HepG2 (cell line): ENCODE results near the gene RHOT2. TPM values are rescaled to one million over a fixed set of nuclear protein-coding genes. Genes with fewer than 3 reads are reported as not detected.
A peak's percentile ranks its signal among the peaks of the same experiment; 100 is the strongest.

Experiments used
- BORCS8-MEF2B ChIP-seq: sonication (generic); formaldehyde crosslinking; IDR thresholded peaks from 2 replicates; pipeline ENCODE4 v1.8.0; 2022; ENCODE audit warnings: mild to moderate bottlenecking, missing genetic modification reagents
- CBFB ChIP-seq: sonication (generic); formaldehyde crosslinking; IDR thresholded peaks from 2 replicates; pipeline ENCODE4 v1.4.0; 2020; ENCODE audit warnings: missing genetic modification reagents
- PRMT3 ChIP-seq: sonication (generic); formaldehyde crosslinking; IDR thresholded peaks from 2 replicates; pipeline ENCODE4 v1.8.1; 2022; ENCODE audit warnings: low read depth, mild to moderate bottlenecking, moderate library complexity, missing genetic modification reagents, borderline replicate concordance
- RAD51 ChIP-seq: fragments of 450-650 bp; IDR thresholded peaks from 2 replicates; pipeline ENCODE4 v1.6.1; 2016; ENCODE audit warnings: borderline replicate concordance
- SMAD3 ChIP-seq: sonication (generic); formaldehyde crosslinking; IDR thresholded peaks from 2 replicates; pipeline ENCODE4 v1.4.0; 2020; ENCODE audit warnings: missing genetic modification reagents
- SP2 ChIP-seq: sonication (generic); formaldehyde crosslinking; IDR thresholded peaks from 2 replicates; pipeline ENCODE4 v1.5.1; 2020; ENCODE audit warnings: mild to moderate bottlenecking, missing genetic modification reagents
- SRSF4 ChIP-seq: fragments of 200-400 bp; formaldehyde crosslinking; IDR thresholded peaks from one replicate; pipeline ENCODE4 v1.6.1; 2018; ENCODE audit warnings: mild to moderate bottlenecking, low read depth, low read length, moderate library complexity; ENCODE audit not compliant: poor library complexity, severe bottlenecking
- THAP9 ChIP-seq: sonication (generic); formaldehyde crosslinking; IDR thresholded peaks from 2 replicates; pipeline ENCODE4; 2020; ENCODE audit warnings: missing genetic modification reagents, mild to moderate bottlenecking, borderline replicate concordance
- ZFX ChIP-seq: sonication (generic); formaldehyde crosslinking; IDR thresholded peaks from 2 replicates; pipeline ENCODE4 v1.4.0; 2020; ENCODE audit warnings: mild to moderate bottlenecking, low read depth, missing genetic modification reagents, moderate library complexity
- ZNF367 ChIP-seq: sonication (generic); formaldehyde crosslinking; IDR thresholded peaks from 2 replicates; pipeline ENCODE4 v1.4.0; 2020; ENCODE audit warnings: missing genetic modification reagents, borderline replicate concordance
- ZNF672 ChIP-seq: sonication (generic); formaldehyde crosslinking; IDR thresholded peaks from 2 replicates; pipeline ENCODE4 v1.8.1; 2022; ENCODE audit warnings: missing genetic modification reagents
- polyA plus RNA-seq, 8 experiments: library from polyadenylated mRNA; depleted of rRNA in 3 of 8; stranded (reverse) in 7 of 8; unstranded in 1 of 8; fragments of >200 nt; fragmentation: Illumina TruSeq in 4 of 8; extraction: Trizol in 4 of 8; gene quantifications; 2 replicates each; pipeline versions ENCODE4 v1.2.1 to v1.2.3, GENCODE V29; 2011 to 2016; ENCODE audit warnings: low read depth in 4 of 8, missing spikeins in 1 of 8, mixed read lengths in 1 of 8; ENCODE audit not compliant: insufficient read depth in 1 of 8
- total RNA-seq, 5 experiments: library from RNA; depleted of rRNA; stranded (reverse); fragments of >200 nt; fragmentation: Illumina TruSeq; extraction: Trizol; gene quantifications; 2 replicates each; pipeline ENCODE4 v1.2.3, GENCODE V29; 2016; ENCODE audit warnings: low read depth in 1 of 5
- TF ChIP-seq, protein P1 (sequence below): sonication (generic); formaldehyde crosslinking; IDR thresholded peaks from 2 replicates; pipeline ENCODE4 v1.8.1; 2023; ENCODE audit warnings: mild to moderate bottlenecking, missing genetic modification reagents, borderline replicate concordance
- TF ChIP-seq, protein P2 (sequence below): sonication (generic); formaldehyde crosslinking; IDR thresholded peaks from 2 replicates; pipeline ENCODE4 v1.4.0; 2020; ENCODE audit warnings: missing genetic modification reagents, borderline replicate concordance
- TF ChIP-seq, protein P3 (sequence below): sonication (generic); formaldehyde crosslinking; IDR thresholded peaks from 2 replicates; pipeline ENCODE4 v1.4.0; 2020; ENCODE audit warnings: mild to moderate bottlenecking, missing genetic modification reagents
- TF ChIP-seq, protein P4 (sequence below): sonication (generic); formaldehyde crosslinking; IDR thresholded peaks from 2 replicates; pipeline ENCODE4 v1.5.0; 2020; ENCODE audit warnings: mild to moderate bottlenecking, low read depth, missing genetic modification reagents, borderline replicate concordance

RHOT2 gene
- total and polyA plus RNA-seq, 2 of the 13 experiments (the other 11 are each of a cell fraction or from before 2014, with no cell fraction given) = 63.6 to 76.9 TPM

- TF ChIP-seq, protein P1, sequence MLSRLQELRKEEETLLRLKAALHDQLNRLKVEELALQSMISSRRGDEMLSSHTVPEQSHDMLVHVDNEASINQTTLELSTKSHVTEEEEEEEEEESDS = no peak
- TF ChIP-seq SRSF4 = no peak
- TF ChIP-seq SP2 (CRISPR knock-in tag) = peak; percentile 61
- TF ChIP-seq, protein P2, sequence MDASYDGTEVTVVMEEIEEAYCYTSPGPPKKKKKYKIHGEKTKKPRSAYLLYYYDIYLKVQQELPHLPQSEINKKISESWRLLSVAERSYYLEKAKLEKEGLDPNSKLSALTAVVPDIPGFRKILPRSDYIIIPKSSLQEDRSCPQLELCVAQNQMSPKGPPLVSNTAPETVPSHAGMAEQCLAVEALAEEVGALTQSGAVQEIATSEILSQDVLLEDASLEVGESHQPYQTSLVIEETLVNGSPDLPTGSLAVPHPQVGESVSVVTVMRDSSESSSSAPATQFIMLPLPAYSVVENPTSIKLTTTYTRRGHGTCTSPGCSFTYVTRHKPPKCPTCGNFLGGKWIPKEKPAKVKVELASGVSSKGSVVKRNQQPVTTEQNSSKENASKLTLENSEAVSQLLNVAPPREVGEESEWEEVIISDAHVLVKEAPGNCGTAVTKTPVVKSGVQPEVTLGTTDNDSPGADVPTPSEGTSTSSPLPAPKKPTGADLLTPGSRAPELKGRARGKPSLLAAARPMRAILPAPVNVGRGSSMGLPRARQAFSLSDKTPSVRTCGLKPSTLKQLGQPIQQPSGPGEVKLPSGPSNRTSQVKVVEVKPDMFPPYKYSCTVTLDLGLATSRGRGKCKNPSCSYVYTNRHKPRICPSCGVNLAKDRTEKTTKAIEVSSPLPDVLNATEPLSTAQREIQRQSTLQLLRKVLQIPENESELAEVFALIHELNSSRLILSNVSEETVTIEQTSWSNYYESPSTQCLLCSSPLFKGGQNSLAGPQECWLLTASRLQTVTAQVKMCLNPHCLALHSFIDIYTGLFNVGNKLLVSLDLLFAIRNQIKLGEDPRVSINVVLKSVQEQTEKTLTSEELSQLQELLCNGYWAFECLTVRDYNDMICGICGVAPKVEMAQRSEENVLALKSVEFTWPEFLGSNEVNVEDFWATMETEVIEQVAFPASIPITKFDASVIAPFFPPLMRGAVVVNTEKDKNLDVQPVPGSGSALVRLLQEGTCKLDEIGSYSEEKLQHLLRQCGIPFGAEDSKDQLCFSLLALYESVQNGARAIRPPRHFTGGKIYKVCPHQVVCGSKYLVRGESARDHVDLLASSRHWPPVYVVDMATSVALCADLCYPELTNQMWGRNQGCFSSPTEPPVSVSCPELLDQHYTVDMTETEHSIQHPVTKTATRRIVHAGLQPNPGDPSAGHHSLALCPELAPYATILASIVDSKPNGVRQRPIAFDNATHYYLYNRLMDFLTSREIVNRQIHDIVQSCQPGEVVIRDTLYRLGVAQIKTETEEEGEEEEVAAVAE (CRISPR knock-in tag) = peak; percentile 60
- TF ChIP-seq, protein P3, sequence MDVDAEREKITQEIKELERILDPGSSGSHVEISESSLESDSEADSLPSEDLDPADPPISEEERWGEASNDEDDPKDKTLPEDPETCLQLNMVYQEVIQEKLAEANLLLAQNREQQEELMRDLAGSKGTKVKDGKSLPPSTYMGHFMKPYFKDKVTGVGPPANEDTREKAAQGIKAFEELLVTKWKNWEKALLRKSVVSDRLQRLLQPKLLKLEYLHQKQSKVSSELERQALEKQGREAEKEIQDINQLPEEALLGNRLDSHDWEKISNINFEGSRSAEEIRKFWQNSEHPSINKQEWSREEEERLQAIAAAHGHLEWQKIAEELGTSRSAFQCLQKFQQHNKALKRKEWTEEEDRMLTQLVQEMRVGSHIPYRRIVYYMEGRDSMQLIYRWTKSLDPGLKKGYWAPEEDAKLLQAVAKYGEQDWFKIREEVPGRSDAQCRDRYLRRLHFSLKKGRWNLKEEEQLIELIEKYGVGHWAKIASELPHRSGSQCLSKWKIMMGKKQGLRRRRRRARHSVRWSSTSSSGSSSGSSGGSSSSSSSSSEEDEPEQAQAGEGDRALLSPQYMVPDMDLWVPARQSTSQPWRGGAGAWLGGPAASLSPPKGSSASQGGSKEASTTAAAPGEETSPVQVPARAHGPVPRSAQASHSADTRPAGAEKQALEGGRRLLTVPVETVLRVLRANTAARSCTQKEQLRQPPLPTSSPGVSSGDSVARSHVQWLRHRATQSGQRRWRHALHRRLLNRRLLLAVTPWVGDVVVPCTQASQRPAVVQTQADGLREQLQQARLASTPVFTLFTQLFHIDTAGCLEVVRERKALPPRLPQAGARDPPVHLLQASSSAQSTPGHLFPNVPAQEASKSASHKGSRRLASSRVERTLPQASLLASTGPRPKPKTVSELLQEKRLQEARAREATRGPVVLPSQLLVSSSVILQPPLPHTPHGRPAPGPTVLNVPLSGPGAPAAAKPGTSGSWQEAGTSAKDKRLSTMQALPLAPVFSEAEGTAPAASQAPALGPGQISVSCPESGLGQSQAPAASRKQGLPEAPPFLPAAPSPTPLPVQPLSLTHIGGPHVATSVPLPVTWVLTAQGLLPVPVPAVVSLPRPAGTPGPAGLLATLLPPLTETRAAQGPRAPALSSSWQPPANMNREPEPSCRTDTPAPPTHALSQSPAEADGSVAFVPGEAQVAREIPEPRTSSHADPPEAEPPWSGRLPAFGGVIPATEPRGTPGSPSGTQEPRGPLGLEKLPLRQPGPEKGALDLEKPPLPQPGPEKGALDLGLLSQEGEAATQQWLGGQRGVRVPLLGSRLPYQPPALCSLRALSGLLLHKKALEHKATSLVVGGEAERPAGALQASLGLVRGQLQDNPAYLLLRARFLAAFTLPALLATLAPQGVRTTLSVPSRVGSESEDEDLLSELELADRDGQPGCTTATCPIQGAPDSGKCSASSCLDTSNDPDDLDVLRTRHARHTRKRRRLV = no peak
- peak; percentile 78; the same call in 1 of the 2 replicates for TF ChIP-seq CBFB (CRISPR knock-in tag)
- TF ChIP-seq BORCS8-MEF2B (CRISPR knock-in tag) = peak; percentile 93
- no peak; the same call in 1 of the 2 replicates for TF ChIP-seq ZNF367 (CRISPR knock-in tag)
- TF ChIP-seq RAD51 = peak; percentile 94
- TF ChIP-seq SMAD3 (CRISPR knock-in tag) = peak; percentile 43; the same call in 1 of the 2 replicates
- TF ChIP-seq PRMT3 (CRISPR knock-in tag) = no peak; the same call in 1 of the 2 replicates
- TF ChIP-seq ZNF672 (CRISPR knock-in tag) = peak; percentile 76; the same call in 1 of the 2 replicates
- TF ChIP-seq ZFX = peak; percentile 98
- no peak for TF ChIP-seq THAP9 (CRISPR knock-in tag)
- TF ChIP-seq, protein P4, sequence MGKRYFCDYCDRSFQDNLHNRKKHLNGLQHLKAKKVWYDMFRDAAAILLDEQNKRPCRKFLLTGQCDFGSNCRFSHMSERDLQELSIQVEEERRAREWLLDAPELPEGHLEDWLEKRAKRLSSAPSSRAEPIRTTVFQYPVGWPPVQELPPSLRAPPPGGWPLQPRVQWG (CRISPR knock-in tag) = no peak
These were observed 18.9 kb upstream of the RHOT2 start, which contains the start of gene WDR90 (continued) for GRCh38 chr16:648781-649589.
